ENCODE results near the gene TRIM41. TPM values are rescaled to one million over a fixed set of nuclear protein-coding genes. Genes with fewer than 3 reads are reported as not detected.

The TRIM41 gene
- total and polyA plus RNA-seq, 9 of the 15 experiments (the other 6 are each of a cell fraction or from before 2014, with no cell fraction given) = 1.8 to 47.6 (median 20.9) TPM

DNA sequence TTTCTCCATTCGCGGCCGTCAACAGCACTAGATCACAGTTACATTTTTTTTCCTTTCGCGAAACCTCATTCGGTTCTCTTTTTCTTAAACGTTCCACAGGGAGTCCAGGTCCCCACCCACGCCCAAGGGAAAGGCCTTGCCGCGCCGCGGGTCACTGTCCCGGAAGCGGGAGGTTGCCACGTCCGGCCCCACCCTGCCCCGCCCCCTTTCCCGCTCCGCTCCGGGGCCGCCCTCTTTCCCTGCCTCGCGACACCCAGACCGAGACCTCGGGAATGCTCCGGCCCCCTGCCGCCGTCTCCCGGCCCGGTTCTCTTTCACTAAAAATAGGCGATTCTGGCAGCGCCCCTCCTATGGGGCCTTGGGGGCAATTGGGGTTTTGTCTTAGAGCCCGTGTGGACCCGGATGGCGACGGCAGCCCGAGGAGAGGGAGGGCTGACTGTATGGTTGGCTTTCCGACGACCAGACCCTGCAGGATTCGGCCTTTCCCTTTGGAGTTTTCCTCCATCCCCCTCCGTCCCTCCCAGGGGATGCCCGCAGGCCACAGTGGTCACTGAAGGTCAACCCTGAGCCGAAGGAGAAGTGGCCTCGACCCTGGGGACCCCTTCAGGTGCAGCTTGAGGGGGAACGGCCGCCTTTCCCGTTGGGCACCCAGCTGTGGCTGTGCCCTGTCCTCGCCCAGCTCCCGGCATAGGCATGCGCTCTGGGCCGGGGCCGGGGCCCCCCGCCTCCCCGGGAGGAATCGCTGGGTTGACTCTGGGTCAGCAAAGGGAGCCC is 23.4 kb downstream of the TRIM41 start (continued):
- TF ChIP-seq, protein P1, sequence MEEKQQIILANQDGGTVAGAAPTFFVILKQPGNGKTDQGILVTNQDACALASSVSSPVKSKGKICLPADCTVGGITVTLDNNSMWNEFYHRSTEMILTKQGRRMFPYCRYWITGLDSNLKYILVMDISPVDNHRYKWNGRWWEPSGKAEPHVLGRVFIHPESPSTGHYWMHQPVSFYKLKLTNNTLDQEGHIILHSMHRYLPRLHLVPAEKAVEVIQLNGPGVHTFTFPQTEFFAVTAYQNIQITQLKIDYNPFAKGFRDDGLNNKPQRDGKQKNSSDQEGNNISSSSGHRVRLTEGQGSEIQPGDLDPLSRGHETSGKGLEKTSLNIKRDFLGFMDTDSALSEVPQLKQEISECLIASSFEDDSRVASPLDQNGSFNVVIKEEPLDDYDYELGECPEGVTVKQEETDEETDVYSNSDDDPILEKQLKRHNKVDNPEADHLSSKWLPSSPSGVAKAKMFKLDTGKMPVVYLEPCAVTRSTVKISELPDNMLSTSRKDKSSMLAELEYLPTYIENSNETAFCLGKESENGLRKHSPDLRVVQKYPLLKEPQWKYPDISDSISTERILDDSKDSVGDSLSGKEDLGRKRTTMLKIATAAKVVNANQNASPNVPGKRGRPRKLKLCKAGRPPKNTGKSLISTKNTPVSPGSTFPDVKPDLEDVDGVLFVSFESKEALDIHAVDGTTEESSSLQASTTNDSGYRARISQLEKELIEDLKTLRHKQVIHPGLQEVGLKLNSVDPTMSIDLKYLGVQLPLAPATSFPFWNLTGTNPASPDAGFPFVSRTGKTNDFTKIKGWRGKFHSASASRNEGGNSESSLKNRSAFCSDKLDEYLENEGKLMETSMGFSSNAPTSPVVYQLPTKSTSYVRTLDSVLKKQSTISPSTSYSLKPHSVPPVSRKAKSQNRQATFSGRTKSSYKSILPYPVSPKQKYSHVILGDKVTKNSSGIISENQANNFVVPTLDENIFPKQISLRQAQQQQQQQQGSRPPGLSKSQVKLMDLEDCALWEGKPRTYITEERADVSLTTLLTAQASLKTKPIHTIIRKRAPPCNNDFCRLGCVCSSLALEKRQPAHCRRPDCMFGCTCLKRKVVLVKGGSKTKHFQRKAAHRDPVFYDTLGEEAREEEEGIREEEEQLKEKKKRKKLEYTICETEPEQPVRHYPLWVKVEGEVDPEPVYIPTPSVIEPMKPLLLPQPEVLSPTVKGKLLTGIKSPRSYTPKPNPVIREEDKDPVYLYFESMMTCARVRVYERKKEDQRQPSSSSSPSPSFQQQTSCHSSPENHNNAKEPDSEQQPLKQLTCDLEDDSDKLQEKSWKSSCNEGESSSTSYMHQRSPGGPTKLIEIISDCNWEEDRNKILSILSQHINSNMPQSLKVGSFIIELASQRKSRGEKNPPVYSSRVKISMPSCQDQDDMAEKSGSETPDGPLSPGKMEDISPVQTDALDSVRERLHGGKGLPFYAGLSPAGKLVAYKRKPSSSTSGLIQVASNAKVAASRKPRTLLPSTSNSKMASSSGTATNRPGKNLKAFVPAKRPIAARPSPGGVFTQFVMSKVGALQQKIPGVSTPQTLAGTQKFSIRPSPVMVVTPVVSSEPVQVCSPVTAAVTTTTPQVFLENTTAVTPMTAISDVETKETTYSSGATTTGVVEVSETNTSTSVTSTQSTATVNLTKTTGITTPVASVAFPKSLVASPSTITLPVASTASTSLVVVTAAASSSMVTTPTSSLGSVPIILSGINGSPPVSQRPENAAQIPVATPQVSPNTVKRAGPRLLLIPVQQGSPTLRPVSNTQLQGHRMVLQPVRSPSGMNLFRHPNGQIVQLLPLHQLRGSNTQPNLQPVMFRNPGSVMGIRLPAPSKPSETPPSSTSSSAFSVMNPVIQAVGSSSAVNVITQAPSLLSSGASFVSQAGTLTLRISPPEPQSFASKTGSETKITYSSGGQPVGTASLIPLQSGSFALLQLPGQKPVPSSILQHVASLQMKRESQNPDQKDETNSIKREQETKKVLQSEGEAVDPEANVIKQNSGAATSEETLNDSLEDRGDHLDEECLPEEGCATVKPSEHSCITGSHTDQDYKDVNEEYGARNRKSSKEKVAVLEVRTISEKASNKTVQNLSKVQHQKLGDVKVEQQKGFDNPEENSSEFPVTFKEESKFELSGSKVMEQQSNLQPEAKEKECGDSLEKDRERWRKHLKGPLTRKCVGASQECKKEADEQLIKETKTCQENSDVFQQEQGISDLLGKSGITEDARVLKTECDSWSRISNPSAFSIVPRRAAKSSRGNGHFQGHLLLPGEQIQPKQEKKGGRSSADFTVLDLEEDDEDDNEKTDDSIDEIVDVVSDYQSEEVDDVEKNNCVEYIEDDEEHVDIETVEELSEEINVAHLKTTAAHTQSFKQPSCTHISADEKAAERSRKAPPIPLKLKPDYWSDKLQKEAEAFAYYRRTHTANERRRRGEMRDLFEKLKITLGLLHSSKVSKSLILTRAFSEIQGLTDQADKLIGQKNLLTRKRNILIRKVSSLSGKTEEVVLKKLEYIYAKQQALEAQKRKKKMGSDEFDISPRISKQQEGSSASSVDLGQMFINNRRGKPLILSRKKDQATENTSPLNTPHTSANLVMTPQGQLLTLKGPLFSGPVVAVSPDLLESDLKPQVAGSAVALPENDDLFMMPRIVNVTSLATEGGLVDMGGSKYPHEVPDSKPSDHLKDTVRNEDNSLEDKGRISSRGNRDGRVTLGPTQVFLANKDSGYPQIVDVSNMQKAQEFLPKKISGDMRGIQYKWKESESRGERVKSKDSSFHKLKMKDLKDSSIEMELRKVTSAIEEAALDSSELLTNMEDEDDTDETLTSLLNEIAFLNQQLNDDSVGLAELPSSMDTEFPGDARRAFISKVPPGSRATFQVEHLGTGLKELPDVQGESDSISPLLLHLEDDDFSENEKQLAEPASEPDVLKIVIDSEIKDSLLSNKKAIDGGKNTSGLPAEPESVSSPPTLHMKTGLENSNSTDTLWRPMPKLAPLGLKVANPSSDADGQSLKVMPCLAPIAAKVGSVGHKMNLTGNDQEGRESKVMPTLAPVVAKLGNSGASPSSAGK (IDR thresholded peaks at IDR 0.05) = peak; percentile 53
- TF ChIP-seq MAFF (IDR thresholded peaks at IDR 0.05; ENCODE audit: low read length) (peak; percentile 5; the same call in 1 of the 2 replicates), ZNF507 (tag; conservative IDR thresholded peaks at IDR 0.05) (no peak), FOXK2 (conservative IDR thresholded peaks at IDR 0.05 in 1 of 2, IDR thresholded peaks at IDR 0.05 in 1 of 2; ENCODE audit: low read depth in 2 of 2) (peak; percentile 11 to 74; a peak in 2 of 4 replicates), ZFPM2 (CRISPR knock-in tag; IDR thresholded peaks at IDR 0.05) (no peak), TSHZ1 (CRISPR knock-in tag; IDR thresholded peaks at IDR 0.05) (no peak), TBL1XR1 (IDR thresholded peaks at IDR 0.05; ENCODE audit: low read length in 2 of 2) (no peak; a peak in 1 of 4 replicates), CREM (IDR thresholded peaks at IDR 0.05; ENCODE audit: low read depth) (peak; percentile 61), JUNB (CRISPR knock-in tag; conservative IDR thresholded peaks at IDR 0.05) (no peak), ZFP30 (CRISPR knock-in tag; IDR thresholded peaks at IDR 0.05; ENCODE audit: borderline replicate concordance) (no peak)
- TF ChIP-seq, protein P2, sequence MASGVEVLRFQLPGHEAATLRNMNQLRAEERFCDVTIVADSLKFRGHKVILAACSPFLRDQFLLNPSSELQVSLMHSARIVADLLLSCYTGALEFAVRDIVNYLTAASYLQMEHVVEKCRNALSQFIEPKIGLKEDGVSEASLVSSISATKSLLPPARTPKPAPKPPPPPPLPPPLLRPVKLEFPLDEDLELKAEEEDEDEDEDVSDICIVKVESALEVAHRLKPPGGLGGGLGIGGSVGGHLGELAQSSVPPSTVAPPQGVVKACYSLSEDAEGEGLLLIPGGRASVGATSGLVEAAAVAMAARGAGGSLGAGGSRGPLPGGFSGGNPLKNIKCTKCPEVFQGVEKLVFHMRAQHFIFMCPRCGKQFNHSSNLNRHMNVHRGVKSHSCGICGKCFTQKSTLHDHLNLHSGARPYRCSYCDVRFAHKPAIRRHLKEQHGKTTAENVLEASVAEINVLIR (CRISPR knock-in tag; IDR thresholded peaks at IDR 0.05) = no peak

All from K562 (cell line).